GM12878 (cell line): ENCODE measurements around the gene KCNMB4. TPM values are rescaled to one million over a fixed set of nuclear protein-coding genes. Genes with fewer than 3 reads are reported as not detected.

Source experiments
- ATAC-seq: fragments of 200-7000 bp; cut with Tn5 transposase; 3 replicates; pipeline ENCODE4 v1.9.1; 2020; ENCODE audit warnings: mild to moderate bottlenecking, moderate library complexity
- BruUV-seq: library from RNA; stranded (reverse); fragments of 400-500 nt; replicated peaks from 2 replicates; lab custom pipeline; 2021; lab: Mats Ljungman, UMichigan
- CTCF ChIA-PET: fragments of 300-600 bp; sonication (Branson Sonifier 250); formaldehyde crosslinking; extraction: SDS; loops from one replicate; lab custom pipeline; 2021; ENCODE audit warnings: inconsistent platforms; lab: Yijun Ruan, JAX
- POLR2A ChIA-PET: fragments of 350-600 bp; formaldehyde crosslinking; extraction: SDS; loops from one replicate; lab custom pipeline; 2021; ENCODE audit warnings: inconsistent platforms; lab: Charles Lee
- RAD21 ChIA-PET: fragments of 300-600 bp; sonication (Branson Sonifier 250); formaldehyde crosslinking; loops from one replicate; lab custom pipeline; 2023; ENCODE audit warnings: antibody characterized with exemption; ENCODE audit not compliant: unreplicated experiment; lab: Charles Lee
- SMC1A ChIA-PET: fragments of 300-600 bp; sonication (Branson Sonifier 250); formaldehyde crosslinking; loops from one replicate; lab custom pipeline; 2023; ENCODE audit not compliant: unreplicated experiment, uncharacterized antibody; lab: Charles Lee
- DNase-seq: peaks from one replicate; pipeline ENCODE4 v3.0.0-alpha.2; 2011; ENCODE audit warnings: low read depth, low spot score
- FAIRE-seq: peaks from 3 replicates; lab custom pipeline; 2011; peaks lifted over from hg19 to GRCh38; lab: Jason Lieb, UNC
- H2AFZ ChIP-seq: 2 replicates; pipeline ENCODE4 v1.6.0; 2011; ENCODE audit warnings: low read depth, low read length, control low read depth; ENCODE audit not compliant: control insufficient read depth
- H3K27ac ChIP-seq: 2 replicates; pipeline ENCODE4 v1.5.1; 2011; ENCODE audit warnings: control low read depth; ENCODE audit not compliant: control insufficient read depth, insufficient read depth
- H3K27me3 ChIP-seq, 2 experiments: replicated peaks in 1 of 2; 2 replicates each; pipeline versions ENCODE4 v1.6.0 to v1.6.1; 2011; ENCODE audit warnings: low read length in 1 of 2; ENCODE audit not compliant: control insufficient read depth in 2 of 2, insufficient read depth in 2 of 2
- H3K36me3 ChIP-seq, 2 experiments: 2 replicates each; pipeline ENCODE4 v1.5.1; 2011; ENCODE audit warnings: low read length in 1 of 2; ENCODE audit not compliant: control insufficient read depth in 2 of 2, insufficient read depth in 2 of 2
- H3K4me1 ChIP-seq: 2 replicates; pipeline ENCODE4 v1.6.1; 2011; ENCODE audit warnings: mild to moderate bottlenecking, low read length, moderate library complexity, mixed read lengths; ENCODE audit not compliant: control insufficient read depth, insufficient read depth
- H3K4me2 ChIP-seq: 2 replicates; pipeline ENCODE4 v1.6.0; 2011; ENCODE audit warnings: control low read depth; ENCODE audit not compliant: control insufficient read depth, insufficient read depth
- H3K4me3 ChIP-seq: fragments of 200-600 bp; sonication (generic); 2 replicates; pipeline ENCODE4 v1.5.1; 2016
- H3K79me2 ChIP-seq: 2 replicates; pipeline ENCODE4 v1.6.0; 2011; ENCODE audit warnings: low read length; ENCODE audit not compliant: control insufficient read depth, insufficient read depth
- H3K9ac ChIP-seq: 2 replicates; pipeline ENCODE4 v1.8.0; 2011; ENCODE audit warnings: low read length, control low read depth, mixed read lengths; ENCODE audit not compliant: control insufficient read depth, insufficient read depth
- H3K9me3 ChIP-seq: replicated peaks from 3 replicates; pipeline ENCODE4 v1.5.1; 2011; ENCODE audit warnings: mild to moderate bottlenecking, low read length; ENCODE audit not compliant: control insufficient read depth, insufficient read depth
- H4K20me1 ChIP-seq: 2 replicates; pipeline ENCODE4 v1.6.0; 2011; ENCODE audit not compliant: control insufficient read depth, insufficient read depth
- JUNB ChIP-seq: IDR thresholded peaks from 2 replicates; pipeline ENCODE4 v1.6.1; 2016; ENCODE audit warnings: antibody characterized with exemption, mild to moderate bottlenecking
- SMARCA5 ChIP-seq: fragments of 450-650 bp; IDR thresholded peaks from 2 replicates; pipeline ENCODE4 v1.6.1; 2017; ENCODE audit warnings: mild to moderate bottlenecking
- SPI1 ChIP-seq: IDR thresholded peaks from 2 replicates; pipeline ENCODE4 v1.6.1; 2011; ENCODE audit warnings: low read depth, mild to moderate bottlenecking, low read length, moderate library complexity, borderline replicate concordance; ENCODE audit not compliant: insufficient read depth
- ZNF384 ChIP-seq: IDR thresholded peaks from 2 replicates; pipeline ENCODE4 v1.6.1; 2012; ENCODE audit warnings: low read depth, mild to moderate bottlenecking, low read length, improper control_type of control experiment, borderline replicate concordance
- WGBS: methylation state at CpG from one replicate; pipeline ENCODE4 v1.1.6; 2016; ENCODE audit warnings: low lambda C conversion rate; ENCODE audit not compliant: insufficient replicate concordance, insufficient coverage; ENCODE audit errors: missing lambda C conversion rate; 5-methylcytosine and 5-hydroxymethylcytosine counted together
- in situ Hi-C: fragments of 300-500 bp; cut with MboI; formaldehyde crosslinking; loops from 9 replicates; pipeline ENCODE4 v1.14.3; 2018; ENCODE audit warnings: mixed read lengths
- intact Hi-C: fragments of 100-400 bp; cut with micrococcal nuclease; formaldehyde crosslinking; loops from one replicate; pipeline ENCODE4 v1.14.2; 2022; ENCODE audit not compliant: unreplicated experiment
- polyA plus RNA-seq, 11 experiments: library from polyadenylated mRNA; depleted of rRNA in 4 of 11; unstranded in 6 of 11; stranded (reverse) in 5 of 11; fragments of >200 nt; fragmentation: Nextera tagmentation in 4 of 11; fragmentation: Illumina TruSeq in 1 of 11; extraction: Ambion mirVana in 4 of 11; extraction: Trizol in 1 of 11; gene quantifications; 1 replicate in 1 of 11; 2 replicates in 10 of 11; pipeline versions ENCODE4 v1.2.1 to v1.2.3, GENCODE V29; 2011 to 2016; ENCODE audit warnings: inconsistent platforms in 2 of 11, missing spikeins in 2 of 11, low read depth in 1 of 11
- total RNA-seq, 4 experiments: library from RNA; depleted of rRNA in 3 of 4; stranded (reverse); fragments of >200 nt in 3 of 4; fragmentation: Illumina TruSeq in 1 of 4; extraction: Trizol in 1 of 4; gene quantifications; 2 replicates each; pipeline versions ENCODE4 v1.2.1 to v1.2.3, GENCODE V29; 2013 to 2021

The KCNMB4 gene
- total and polyA plus RNA-seq, 10 of the 15 experiments (the other 5 are each of a cell fraction or from before 2014, with no cell fraction given), result 0.06 to 0.37 (median 0.16) TPM; not detected in 2

DNA sequence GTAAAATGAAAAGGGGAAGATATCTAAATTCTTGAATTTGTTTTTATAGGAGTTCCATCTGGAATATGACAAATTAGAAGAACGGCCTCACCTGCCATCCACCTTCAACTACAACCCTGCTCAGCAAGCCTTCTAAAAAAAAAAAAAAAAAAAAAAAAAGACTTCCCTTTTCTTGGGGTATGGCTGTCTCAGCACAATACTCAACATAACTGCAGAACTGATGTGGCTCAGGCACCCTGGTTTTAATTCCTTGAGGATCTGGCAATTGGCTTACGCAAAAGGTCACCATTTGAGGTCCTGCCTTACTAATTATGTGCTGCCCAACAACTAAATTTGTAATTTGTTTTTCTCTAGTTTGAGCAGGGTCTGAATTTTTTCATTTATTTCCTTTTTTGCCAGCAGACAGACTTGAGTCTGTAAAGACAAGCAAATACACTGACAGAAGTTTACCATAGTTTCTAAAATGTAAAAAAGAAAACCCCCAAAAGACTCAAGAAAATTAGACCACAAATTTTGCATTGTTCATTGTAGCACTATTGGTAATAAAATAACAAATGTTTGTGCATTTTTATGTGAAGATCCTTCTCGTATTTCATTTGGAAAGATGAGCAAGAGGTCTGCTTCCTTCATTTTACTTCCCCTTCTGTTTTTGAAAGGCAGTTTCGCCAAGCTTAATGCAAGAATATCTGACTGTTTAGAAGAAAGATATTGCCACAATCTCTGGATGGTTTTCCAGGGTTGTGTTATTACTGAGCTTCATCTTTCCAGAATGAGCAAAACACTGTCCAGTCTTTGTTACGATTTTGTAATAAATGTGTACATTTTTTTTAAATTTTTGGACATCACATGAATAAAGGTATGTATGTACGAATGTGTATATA, 12.1 kb upstream of the KCNMB4 start:
- no peaks in the 10 kb centered on the region for H3K4me1 ChIP-seq
- ChIA-PET CTCF (no interaction called here), POLR2A (no interaction called here), RAD21 (no interaction called here), SMC1A (interaction anchor here (1.9 kb wide), 1 partner anchor 42 kb away, joined by 4 read pairs; no protein-coding TSS in a partner anchor)
- no peaks in the 10 kb centered on the region for H4K20me1 ChIP-seq
- in situ Hi-C loops, result no loop called here
- H3K79me2 ChIP-seq, result no peaks in the 10 kb centered on the region
- no peaks in the 10 kb centered on the region for H3K27me3 ChIP-seq
- H3K4me2 ChIP-seq, result no peak overlapping the region
- H2AFZ ChIP-seq, result no peak overlapping the region
- ATAC-seq (no peak), FAIRE-seq (no peak), DNase-seq (no peak)
- BruUV-seq, result no TSS peak
- intact Hi-C loops, result no loop called here
- no peak overlapping the region for H3K9ac ChIP-seq
- no peaks in the 10 kb centered on the region for H3K9me3 ChIP-seq
- WGBS, result 75% methylated on average over 6 of the region's 6 CpGs
- no peak overlapping the region for H3K4me3 ChIP-seq
- TF ChIP-seq SMARCA5 (no peak), ZNF384 (peak; percentile 26; the same call in 1 of the 2 replicates), SPI1 (peak; percentile 43; the same call in 1 of the 2 replicates)
- H3K27ac ChIP-seq, result no peak overlapping the region
- peaks cover 0 to 7% of the 10 kb centered on the region in 2 experiments; a peak in 1 of 4 replicates for H3K36me3 ChIP-seq

DNA sequence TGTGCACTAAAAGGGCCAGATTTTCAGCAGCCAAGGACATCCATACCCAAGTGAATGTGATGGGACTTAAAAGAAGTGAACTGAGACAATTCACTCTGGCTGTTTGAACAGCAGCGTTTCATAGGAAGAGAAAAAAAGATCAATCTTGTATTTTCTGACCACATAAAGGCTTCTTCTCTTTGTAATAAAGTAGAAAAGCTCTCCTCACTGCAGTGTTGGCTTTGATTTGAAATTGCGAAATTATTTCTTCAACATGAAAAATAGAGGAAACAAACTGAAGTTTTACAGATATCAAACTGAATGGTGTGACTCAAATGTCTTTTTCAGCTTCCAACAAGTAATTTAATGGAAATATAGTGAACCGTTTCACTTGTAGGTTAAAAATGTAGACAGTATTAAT, 11.3 kb upstream of the KCNMB4 start:
- POLR2A ChIA-PET, result no interaction called here
- Histone ChIP-seq H3K9me3 (no peaks in the 10 kb centered on the region), H4K20me1 (no peaks in the 10 kb centered on the region), H3K27me3 (no peaks in the 10 kb centered on the region), H2AFZ (no peak overlapping the region), H3K4me2 (no peak overlapping the region), H3K4me3 (no peak overlapping the region), H3K27ac (no peak overlapping the region), H3K9ac (no peak overlapping the region), H3K4me1 (no peaks in the 10 kb centered on the region), H3K79me2 (no peaks in the 10 kb centered on the region), H3K36me3 (peaks cover 0 to 3% of the 10 kb centered on the region in 2 experiments; a peak in 1 of 4 replicates)
- TF ChIP-seq JUNB, result no peak
- BruUV-seq, result no TSS peak
- WGBS, result 83% methylated on average over 3 of the region's 3 CpGs
- DNase-seq, result no peak
- SMC1A ChIA-PET, result interaction anchor here (0.7 to 1.1 kb wide), 2 partner anchors 15 to 17 kb away, joined by 3 read pairs; no protein-coding TSS in a partner anchor
- RAD21 ChIA-PET, result no interaction called here
- FAIRE-seq, result no peak
- CTCF ChIA-PET, result no interaction called here
- in situ Hi-C loops, result no loop called here
- ATAC-seq, result no peak
- intact Hi-C loops, result no loop called here
